Stimulated activated CD8-positive, alpha-beta memory T cell treated with anti-CD3 and anti-CD28 coated beads, Interleukin-2, amount 100 ng/mL, for 48 hours (primary cell): ENCODE data around the gene LRMDA.

Experiments
- DNase-seq, 2 donors: peaks; one replicate each; pipeline ENCODE4 v3.0.0-alpha.2; 2020; ENCODE audit warnings: low read depth in 2 of 2

LRMDA gene

DNA sequence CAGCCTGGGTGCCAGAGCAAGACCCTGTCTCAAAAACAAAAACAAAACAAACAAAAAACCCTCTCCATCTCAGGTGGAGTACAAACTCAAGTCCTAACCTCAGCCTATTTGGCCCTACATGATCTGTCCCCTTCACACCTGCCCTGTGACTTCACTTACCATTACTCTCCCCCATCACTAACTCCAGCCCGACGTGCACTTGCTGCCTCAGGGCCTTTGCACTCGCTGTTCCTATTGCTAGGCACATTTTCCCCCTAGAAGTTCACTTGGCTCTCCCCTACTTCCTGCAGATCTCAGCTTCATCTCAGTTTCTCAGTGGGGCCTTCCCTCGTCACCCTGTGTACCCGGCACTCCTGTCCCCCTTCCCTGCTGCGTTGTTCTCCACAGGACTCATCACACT is 8.5 kb upstream of the LRMDA start:
- DNase-seq: no peak

- no peak for DNase-seq
These were observed 6.9 kb upstream of the LRMDA start for GRCh38 chr10:75424571-75424970.

DNA sequence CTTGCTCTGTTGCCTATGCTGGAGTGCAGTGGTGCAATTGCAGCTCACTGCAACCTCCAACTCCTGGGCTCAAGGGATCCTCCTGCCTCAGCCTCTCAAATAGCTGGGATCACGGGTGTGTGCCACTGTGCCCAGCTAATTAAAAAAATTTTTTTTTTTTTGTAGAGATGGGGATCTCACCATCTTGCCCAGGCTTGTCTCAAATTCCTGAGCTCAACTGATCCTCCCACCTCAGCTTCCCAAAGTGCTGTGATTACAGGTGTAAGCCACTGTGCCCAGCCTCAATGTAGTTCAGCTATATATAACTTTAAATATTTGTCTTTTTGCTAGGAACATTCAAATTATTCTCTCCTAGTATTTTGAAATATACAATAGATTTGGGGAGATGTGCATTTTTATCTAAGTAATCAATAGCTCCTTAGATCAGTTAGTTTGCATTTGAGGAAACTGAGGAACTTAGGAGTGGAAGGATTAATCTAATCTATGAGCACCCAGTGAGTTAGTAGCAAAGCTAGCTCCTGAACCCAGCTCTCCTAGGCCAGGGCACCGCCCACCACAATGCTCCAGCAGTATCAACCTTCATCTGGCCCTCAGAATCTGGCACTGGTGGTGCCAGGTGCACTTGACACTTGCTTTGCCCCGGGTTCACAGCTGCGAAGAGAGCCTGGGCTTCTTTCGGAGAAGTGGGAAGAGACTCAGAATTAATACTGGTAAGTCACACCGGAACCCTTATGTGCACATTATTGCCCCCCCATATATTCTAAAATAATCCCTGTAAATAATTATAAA is 5.9 kb upstream of the LRMDA start:
- DNase-seq: no peak

- no peak for DNase-seq
These were observed 4.5 kb upstream of the LRMDA start for GRCh38 chr10:75426880-75427279.

GRCh38 chr10:75427951-75428350 is 3.5 kb upstream of the LRMDA start:
- no peak for DNase-seq

DNA sequence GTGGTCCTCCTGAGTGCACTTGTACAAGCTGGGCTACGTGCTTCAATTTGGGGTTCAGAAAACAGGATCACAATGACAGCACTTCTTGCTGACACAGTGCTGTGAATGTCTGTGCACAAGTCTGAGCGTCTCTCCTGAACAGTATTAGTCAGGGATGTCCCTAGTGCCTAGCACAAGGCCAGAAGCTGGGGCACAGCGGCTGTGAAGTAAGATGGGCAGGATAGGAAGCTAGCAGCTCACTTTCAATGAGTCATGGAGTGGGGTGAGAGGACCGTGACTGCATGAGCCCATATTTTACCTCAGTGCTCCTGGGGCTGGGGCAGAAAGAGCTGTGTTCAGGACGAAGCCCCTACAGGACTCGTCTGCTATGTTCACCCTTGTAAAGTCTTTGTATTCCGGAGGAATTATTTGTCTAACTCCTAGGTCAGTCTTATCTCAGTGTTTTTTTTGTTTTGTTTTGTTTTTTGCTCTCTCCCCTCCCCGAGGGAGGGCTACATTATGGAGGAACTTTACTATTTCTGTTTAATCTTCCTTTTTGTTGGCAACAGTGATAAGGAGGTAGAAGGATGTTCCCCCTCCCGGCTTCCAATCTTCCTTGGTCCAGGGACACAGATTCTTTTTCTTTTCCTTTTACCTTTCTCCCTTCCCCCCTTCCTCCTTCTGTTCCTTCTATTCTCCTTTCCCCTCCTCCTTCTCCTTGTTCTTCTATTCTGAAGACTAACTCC is 2.8 kb upstream of the LRMDA start:
- no peak for DNase-seq

- DNase-seq: no peak
These were observed 2.1 kb upstream of the LRMDA start for GRCh38 chr10:75429159-75429827.

- DNase-seq: no peak
These were observed 1.2 kb upstream of the LRMDA start for GRCh38 chr10:75430000-75430763.

- DNase-seq: no peak
These were observed 752 bp downstream of the LRMDA start for GRCh38 chr10:75432176-75432575.

DNA sequence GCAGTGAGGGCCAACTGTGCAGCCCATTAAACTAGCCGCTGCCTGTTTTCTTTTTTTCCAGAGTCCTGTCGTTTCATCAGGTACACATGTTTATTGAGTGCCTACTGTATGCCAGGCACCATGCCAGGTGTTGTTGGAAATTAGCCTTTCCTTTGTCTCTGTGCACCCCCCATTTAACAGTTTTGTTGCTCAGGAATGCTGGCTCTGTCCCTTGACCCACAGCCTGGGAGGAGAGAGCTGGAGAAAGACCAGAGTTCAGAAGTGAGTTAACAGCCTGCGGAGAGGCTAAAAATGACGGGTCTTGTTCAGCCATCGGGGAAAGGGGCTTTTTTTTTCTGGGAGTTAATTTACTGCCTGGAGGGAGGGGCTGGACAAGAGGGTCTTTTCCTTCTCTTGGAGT is 1.3 kb downstream of the LRMDA start:
- no peak for DNase-seq

DNA sequence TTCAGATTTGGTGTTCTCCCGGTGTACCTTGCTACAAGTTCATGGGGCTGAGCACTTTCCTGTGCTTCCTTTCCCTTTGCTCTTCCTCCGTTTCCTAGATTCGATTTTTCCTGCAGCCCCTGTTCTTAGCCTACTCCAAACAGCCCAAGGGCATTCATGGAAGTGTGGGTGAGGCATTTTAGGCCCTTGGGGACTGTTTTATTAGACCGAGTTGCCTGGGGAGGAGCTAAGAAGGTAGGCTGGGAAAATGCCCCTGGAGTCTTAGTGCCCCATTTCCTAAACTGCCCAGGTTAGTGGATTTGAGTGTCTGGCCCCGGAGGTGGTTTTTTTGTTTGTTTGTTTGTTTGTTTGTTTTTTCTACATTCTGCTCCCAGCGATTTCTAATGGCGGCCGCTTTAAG is 1.8 kb downstream of the LRMDA start:
- no peak for DNase-seq

- DNase-seq: no peak
These were observed 2.9 kb downstream of the LRMDA start for GRCh38 chr10:75434291-75434690.

- no peak for DNase-seq
These were observed 3.9 kb downstream of the LRMDA start for GRCh38 chr10:75435291-75435690.

DNA sequence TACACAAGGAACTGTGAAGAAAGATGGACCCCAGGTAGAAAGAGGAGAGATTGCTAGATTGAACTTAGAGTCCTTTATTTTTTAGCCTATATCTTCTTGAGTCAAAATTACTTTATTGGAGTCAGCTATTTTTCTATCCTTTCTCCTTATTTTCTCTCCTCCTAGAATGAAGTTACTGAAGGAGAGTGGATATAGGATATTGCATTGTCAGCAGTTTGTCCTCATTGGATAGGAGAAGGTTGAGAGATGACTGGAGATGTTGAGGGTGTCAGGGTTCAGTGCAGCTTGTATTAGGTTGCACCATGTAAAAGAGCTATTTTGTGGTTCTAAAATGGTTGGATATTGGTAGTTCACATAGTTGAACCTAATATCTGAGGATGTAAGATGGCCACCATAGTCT is 5.5 kb downstream of the LRMDA start:
- no peak for DNase-seq

DNA sequence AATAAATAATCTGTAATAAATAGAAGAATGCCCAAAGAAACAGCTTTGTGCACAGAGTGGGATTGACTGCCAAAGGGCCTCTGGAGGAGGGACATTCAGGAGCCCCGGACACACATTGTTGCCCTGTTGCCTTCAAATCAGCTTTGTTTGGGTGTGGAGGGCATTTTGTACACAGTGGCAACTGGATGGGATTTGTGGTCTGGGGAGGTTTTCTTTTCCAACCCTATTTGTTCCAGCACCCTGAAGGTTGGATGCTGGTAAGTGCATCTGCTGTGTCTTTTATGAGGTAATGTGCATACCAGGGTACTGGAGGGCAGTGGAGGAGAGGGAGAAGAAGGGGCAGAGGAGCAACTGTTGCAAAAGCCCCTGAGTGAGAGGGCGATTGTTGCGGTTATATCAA is 6.3 kb downstream of the LRMDA start:
- DNase-seq: no peak

- DNase-seq: no peak
These were observed 6.9 kb downstream of the LRMDA start for GRCh38 chr10:75438275-75438674.

GRCh38 chr10:75439811-75440210 is 8.4 kb downstream of the LRMDA start:
- DNase-seq: no peak

GRCh38 chr10:75440271-75440793 is 8.9 kb downstream of the LRMDA start:
- DNase-seq: no peak

GRCh38 chr10:75441196-75441595 is 9.8 kb downstream of the LRMDA start:
- no peak for DNase-seq

- no peak for DNase-seq
These were observed 10.3 kb downstream of the LRMDA start for GRCh38 chr10:75441682-75442081.

DNA sequence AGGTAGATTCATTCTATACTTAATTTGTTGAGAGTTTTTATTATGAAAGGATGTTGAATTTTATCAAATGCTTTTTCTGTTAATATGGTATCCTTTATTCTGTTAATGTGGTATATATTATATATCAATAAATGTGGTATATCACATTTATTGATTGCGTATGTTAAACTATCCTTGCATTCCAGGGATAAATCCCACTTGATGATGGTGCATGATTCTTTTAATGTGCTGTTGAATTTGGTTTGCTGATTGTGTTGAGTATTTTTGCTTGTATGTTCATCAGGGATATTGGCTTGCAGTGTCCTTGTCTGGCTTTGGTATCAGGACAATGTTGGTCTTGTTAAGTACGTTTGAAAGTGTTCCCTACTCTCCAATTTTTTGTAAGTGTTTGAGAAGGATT is 11.9 kb downstream of the LRMDA start:
- no peak for DNase-seq
